K562 (cell line): ENCODE results near the gene HMOX2. TPM values are rescaled to one million over a fixed set of nuclear protein-coding genes. Genes with fewer than 3 reads are reported as not detected.
A peak's percentile ranks its signal among the peaks of the same experiment; 100 is the strongest.

Source experiments
- ATAC-seq: fragments of 200-7000 bp; cut with Tn5 transposase; 3 replicates; pipeline ENCODE4 v1.9.1; 2020; ENCODE audit warnings: moderate library complexity
- BruUV-seq: library from RNA; stranded (reverse); fragments of 400-500 nt; replicated peaks from 2 replicates; lab custom pipeline; 2021; lab: Mats Ljungman, UMichigan
- CTCF ChIA-PET: fragments of 300-600 bp; formaldehyde crosslinking; extraction: SDS; loops from one replicate; lab custom pipeline; 2021; ENCODE audit warnings: low intra/inter-chr PET ratio; lab: Yijun Ruan, JAX
- POLR2A ChIA-PET: fragments of 300-600, 350-650 bp; sonication (Branson Sonifier 250); formaldehyde crosslinking; extraction: SDS; loops from one replicate; lab custom pipeline; 2021; ENCODE audit warnings: antibody characterized with exemption, inconsistent platforms; lab: Yijun Ruan, JAX
- DNase-seq, 4 experiments: peaks; one replicate each; pipeline versions ENCODE4 v3.0.0 to v3.0.0-alpha.2; 2011 to 2018; ENCODE audit warnings: low spot score in 3 of 4, mixed read lengths in 3 of 4; ENCODE audit errors: extremely low read depth in 1 of 4
- FAIRE-seq: peaks from 2 replicates; lab custom pipeline; 2011; peaks lifted over from hg19 to GRCh38; lab: Jason Lieb, UNC
- H2AFZ ChIP-seq: 2 replicates; pipeline ENCODE4 v1.6.0; 2011; ENCODE audit warnings: low read depth, low read length, control low read depth, inconsistent platforms
- H3K27ac ChIP-seq: fragments of 200-600 bp; 3 replicates; pipeline ENCODE4 v1.8.0; 2011; ENCODE audit warnings: low read depth, mild to moderate bottlenecking, control low read depth, inconsistent platforms, low read length, moderate library complexity, mixed read lengths; ENCODE audit errors: extremely low read depth
- H3K27me3 ChIP-seq, 2 experiments: fragments of 300-600 bp in 1 of 2; 2 replicates in 1 of 2; 3 replicates in 1 of 2; pipeline versions ENCODE4 v1.6.0 to v1.8.0; 2011; ENCODE audit warnings: inconsistent platforms in 2 of 2, low read length in 2 of 2, mild to moderate bottlenecking in 1 of 2, mixed read lengths in 1 of 2, moderate library complexity in 1 of 2; ENCODE audit not compliant: control insufficient read depth in 2 of 2, insufficient read depth in 2 of 2
- H3K36me3 ChIP-seq: fragments of 300-600 bp; 3 replicates; pipeline ENCODE4 v1.8.0; 2011; ENCODE audit warnings: mild to moderate bottlenecking, low read length, inconsistent platforms; ENCODE audit not compliant: control insufficient read depth, insufficient read depth
- H3K4me1 ChIP-seq, 2 experiments: fragments of 200-600 bp in 1 of 2; replicated peaks in 1 of 2; 2 replicates in 1 of 2; 3 replicates in 1 of 2; pipeline versions ENCODE4 v1.5.1 to v1.8.0; 2011; ENCODE audit warnings: inconsistent platforms in 2 of 2, low read length in 2 of 2, mild to moderate bottlenecking in 1 of 2, mixed read lengths in 1 of 2, moderate library complexity in 1 of 2; ENCODE audit not compliant: control insufficient read depth in 2 of 2, insufficient read depth in 2 of 2
- H3K4me2 ChIP-seq: 2 replicates; pipeline ENCODE4 v1.6.1; 2011; ENCODE audit warnings: low read length, control low read depth, inconsistent platforms, mixed read lengths; ENCODE audit not compliant: insufficient read depth
- H3K4me3 ChIP-seq: fragments of 200-600 bp; sonication (generic), shearing (Covaris generic); 2 replicates; pipeline ENCODE4 v1.5.1; 2016; ENCODE audit warnings: control low read depth, inconsistent platforms
- H3K79me2 ChIP-seq: fragments of 200-600 bp; 3 replicates; pipeline ENCODE4 v1.8.0; 2011; ENCODE audit warnings: low read length, inconsistent platforms; ENCODE audit not compliant: control insufficient read depth, insufficient read depth
- H3K9ac ChIP-seq, 2 experiments: 2 replicates each; pipeline versions ENCODE4 v1.6.0 to v1.6.1; 2011; ENCODE audit warnings: low read depth in 2 of 2, low read length in 2 of 2, control low read depth in 1 of 2, inconsistent platforms in 1 of 2, mild to moderate bottlenecking in 1 of 2, mixed read lengths in 1 of 2; ENCODE audit not compliant: insufficient read depth in 1 of 2
- H3K9me1 ChIP-seq: one replicate; pipeline ENCODE4 v1.6.0; 2011; ENCODE audit warnings: inconsistent platforms, mild to moderate bottlenecking, low read length, moderate library complexity; ENCODE audit not compliant: control insufficient read depth, insufficient read depth
- H3K9me3 ChIP-seq: replicated peaks from 2 replicates; pipeline ENCODE4 v1.5.1; 2011; ENCODE audit warnings: low read depth, low read length, inconsistent platforms; ENCODE audit not compliant: control insufficient read depth, insufficient read depth
- H4K20me1 ChIP-seq: replicated peaks from 2 replicates; pipeline ENCODE4 v1.6.1; 2011; ENCODE audit warnings: low read length, inconsistent platforms, mixed read lengths; ENCODE audit not compliant: control insufficient read depth, insufficient read depth
- CBFB ChIP-seq: sonication (generic); formaldehyde crosslinking; IDR thresholded peaks from 2 replicates; pipeline ENCODE4 v1.4.0; 2020; ENCODE audit warnings: mild to moderate bottlenecking, missing genetic modification reagents
- CBX5 ChIP-seq: IDR thresholded peaks from 2 replicates; pipeline ENCODE4 v1.6.1; 2014; ENCODE audit warnings: low read depth, borderline replicate concordance
- E2F3 ChIP-seq: fragments of 250-450 bp; sonication (Bioruptor Pico); IDR thresholded peaks from 2 replicates; pipeline ENCODE4 v1.4.0; 2020; ENCODE audit warnings: mild to moderate bottlenecking
- HDAC2 ChIP-seq: fragments of 450-650 bp; IDR thresholded peaks from 2 replicates; pipeline ENCODE4 v1.6.1; 2016; ENCODE audit warnings: mild to moderate bottlenecking
- ILK ChIP-seq: fragments of 450-650 bp; IDR thresholded peaks from 2 replicates; pipeline ENCODE4 v1.6.1; 2016; ENCODE audit warnings: missing genetic modification characterization, low read depth, mild to moderate bottlenecking, missing compliant biosample characterization, moderate library complexity, borderline replicate concordance
- KHSRP ChIP-seq: fragments of 450-650 bp; IDR thresholded peaks from 2 replicates; pipeline ENCODE4 v1.6.1; 2017
- NFE2 ChIP-seq: IDR thresholded peaks from 2 replicates; pipeline ENCODE4 v1.6.1; 2014; ENCODE audit warnings: antibody characterized with exemption, low read depth
- NFIC ChIP-seq: fragments of 450-650 bp; IDR thresholded peaks from 2 replicates; pipeline ENCODE4 v1.6.1; 2017; ENCODE audit warnings: mild to moderate bottlenecking, inconsistent platforms
- NFIX ChIP-seq: fragments of 250-450 bp; sonication (Bioruptor Pico); IDR thresholded peaks from 2 replicates; pipeline ENCODE4 v1.4.0; 2020; ENCODE audit warnings: low read depth, mild to moderate bottlenecking, moderate library complexity
- NR2C1 ChIP-seq, 2 experiments: fragments of 450-650 bp; IDR thresholded peaks; 2 replicates each; pipeline ENCODE4 v1.6.1; 2017; ENCODE audit warnings: mild to moderate bottlenecking in 2 of 2, antibody characterized with exemption in 1 of 2, inconsistent platforms in 1 of 2, missing compliant biosample characterization in 1 of 2, missing genetic modification characterization in 1 of 2
- RBM34 ChIP-seq: fragments of 200-400 bp; formaldehyde crosslinking; IDR thresholded peaks from 2 replicates; pipeline ENCODE4 v1.6.1; 2018; ENCODE audit warnings: low read length, borderline replicate concordance; ENCODE audit not compliant: insufficient read depth
- ZBTB7A ChIP-seq: IDR thresholded peaks from 2 replicates; pipeline ENCODE4 v1.6.1; 2011; ENCODE audit warnings: low read depth, mild to moderate bottlenecking, low read length, moderate library complexity, borderline replicate concordance; ENCODE audit not compliant: control insufficient read depth
- ZNF311 ChIP-seq: fragments of 250-450 bp; sonication (Bioruptor Pico); IDR thresholded peaks from 2 replicates; pipeline ENCODE4 v1.4.0; 2020; ENCODE audit warnings: mild to moderate bottlenecking, moderate library complexity
- ZNF764 ChIP-seq: fragments of 250-450 bp; sonication (Bioruptor Pico); IDR thresholded peaks from 2 replicates; pipeline ENCODE4 v1.4.0; 2020; ENCODE audit warnings: low read depth, mild to moderate bottlenecking, moderate library complexity
- WGBS: fragments of 100-300 bp; shearing (Covaris generic); methylation state at CpG from one replicate; pipeline ENCODE4 v1.1.6; 2016; ENCODE audit warnings: low coverage, mixed read lengths; ENCODE audit not compliant: insufficient coverage; ENCODE audit errors: missing lambda C conversion rate; 5-methylcytosine and 5-hydroxymethylcytosine counted together
- in situ Hi-C: fragments of 300-500 bp; cut with MboI; formaldehyde crosslinking; loops from 4 replicates; pipeline ENCODE4 v1.15.0; 2018; ENCODE audit warnings: inconsistent platforms, mixed read lengths
- intact Hi-C: fragments of 100-400 bp; cut with micrococcal nuclease; formaldehyde crosslinking; loops from 2 replicates; pipeline ENCODE4 v1.14.2; 2022
- polyA plus RNA-seq, 8 experiments: library from polyadenylated mRNA; depleted of rRNA in 4 of 8; stranded (reverse) in 5 of 8; unstranded in 3 of 8; fragments of >200 nt; fragmentation: Nextera tagmentation in 2 of 8; fragmentation: Illumina TruSeq in 1 of 8; extraction: Ambion mirVana in 2 of 8; extraction: Trizol in 1 of 8; gene quantifications; 2 replicates each; pipeline versions ENCODE4 v1.2.1 to v1.2.3, GENCODE V29; 2011 to 2014; ENCODE audit warnings: inconsistent platforms in 1 of 8, missing spikeins in 1 of 8
- total RNA-seq, 7 experiments: library from RNA; depleted of rRNA in 6 of 7; stranded (reverse); fragments of >200 nt in 6 of 7; fragmentation: Illumina TruSeq in 2 of 7; extraction: Trizol in 2 of 7; gene quantifications; 2 replicates each; pipeline versions ENCODE4 v1.2.1 to v1.2.3, GENCODE V29; 2011 to 2021; ENCODE audit warnings: low replicate concordance in 1 of 7
- TF ChIP-seq, protein P1 (sequence below), 3 experiments: fragments of 200-800 bp in 1 of 3; fragments of 250-450 bp in 1 of 3; fragments of 450-650 bp in 1 of 3; sonication (Bioruptor Pico) in 1 of 3; sonication (Bioruptor generic) in 1 of 3; formaldehyde crosslinking in 1 of 3; IDR thresholded peaks; 2 replicates each; pipeline versions ENCODE4 v1.6.1 to v1.8.0; 2016 to 2022; ENCODE audit warnings: mild to moderate bottlenecking in 2 of 3, missing genetic modification characterization in 2 of 3, missing compliant biosample characterization in 1 of 3, moderate library complexity in 1 of 3

Gene HMOX2
- total and polyA plus RNA-seq, 9 of the 15 experiments (the other 6 are each of a cell fraction or from before 2014, with no cell fraction given), result 26.8 to 87.4 (median 57.4) TPM

DNA sequence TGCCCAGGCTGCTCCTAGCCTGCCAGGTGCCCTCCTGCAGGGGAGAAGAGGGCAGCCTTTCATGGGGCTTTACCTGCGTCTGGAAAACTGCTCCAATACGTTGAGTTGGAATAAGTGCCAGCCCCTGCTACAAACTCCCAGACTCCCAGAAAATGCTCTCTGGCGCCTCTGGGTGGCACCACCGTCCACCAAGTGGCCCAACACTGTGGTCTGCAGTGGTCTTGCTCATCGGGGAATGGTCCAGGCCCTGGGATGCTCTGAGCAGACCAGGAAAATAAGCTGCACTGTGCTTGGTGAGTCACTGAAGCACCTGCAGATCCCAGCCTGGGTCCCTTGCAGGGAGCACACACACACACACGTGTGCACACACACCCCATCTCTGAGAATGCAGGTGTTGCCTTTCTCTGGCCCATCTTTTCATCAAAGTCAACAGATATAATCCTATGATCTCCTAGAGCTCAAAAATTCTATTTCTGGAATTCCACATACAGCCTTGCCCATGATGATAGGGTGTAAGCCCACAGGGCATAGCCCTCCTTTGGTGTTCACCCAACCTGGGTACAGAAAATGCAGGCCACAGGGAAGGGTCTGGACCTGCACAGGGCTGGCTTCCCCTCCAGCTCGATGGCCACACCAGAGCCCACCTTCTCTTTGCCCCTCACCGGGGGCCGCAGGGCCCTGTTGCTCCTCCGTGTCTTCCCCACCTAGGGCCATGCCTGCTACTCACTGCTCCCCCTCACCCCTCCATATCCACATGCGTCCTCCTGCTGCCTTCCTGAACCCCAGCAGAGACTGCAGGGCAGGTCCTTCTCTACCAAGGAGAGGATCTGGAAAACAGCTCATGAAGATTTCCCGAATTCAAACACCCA is 41.8 kb downstream of the HMOX2 start (continued):
- peak; percentile 55; the same call in 1 of the 2 replicates for TF ChIP-seq ZBTB7A
- no peak for TF ChIP-seq RBM34

GRCh38 chr16:4519274-4520058 is 43.3 kb downstream of the HMOX2 start:
- WGBS, result 42% methylated on average over 14 of the region's 15 CpGs
- BruUV-seq, result no TSS peak
- in situ Hi-C loops (loop anchor here (5.0 to 10.0 kb wide), 2 partner anchors 68 to 435 kb away; partner anchors contain the start of gene SEC14L5), intact Hi-C loops (loop anchor here (2.0 to 10.0 kb wide), 2 partner anchors 65 to 435 kb away; partner anchors contain the start of gene SEC14L5)
- ChIA-PET CTCF (interaction anchor here (0.6 to 3.0 kb wide), 2 partner anchors 20 to 436 kb away, joined by 3 to 13 read pairs; no protein-coding TSS in a partner anchor), POLR2A (interaction anchor here (0.8 kb wide), 1 partner anchor 17 kb away, joined by 3 read pairs; no protein-coding TSS in a partner anchor)
- Histone ChIP-seq H3K36me3 (no peaks in the 10 kb centered on the region), H3K4me3 (no peak overlapping the region), H3K79me2 (no peaks in the 10 kb centered on the region), H3K4me2 (no peak overlapping the region), H3K27me3 (no peaks in the 10 kb centered on the region), H3K9me1 (no peaks in the 10 kb centered on the region), H4K20me1 (no peaks in the 10 kb centered on the region), H3K9me3 (no peaks in the 10 kb centered on the region), H3K27ac (no peak overlapping the region), H2AFZ (no peak overlapping the region), H3K9ac (no peak overlapping the region), H3K4me1 (peaks cover 9 to 20% of the 10 kb centered on the region in 2 experiments; a peak in 4 of 5 replicates)
- ATAC-seq (no peak), DNase-seq (no peak), FAIRE-seq (no peak)
- TF ChIP-seq NR2C1 (IDR thresholded peaks at IDR 0.05) (no peak), NR2C1 (tag; IDR thresholded peaks at IDR 0.05) (no peak), E2F3 (CRISPR knock-in tag) (no peak), NFIX (peak; percentile 33; the same call in 1 of the 2 replicates), HDAC2 (no peak), NFE2 (0 out of 2 replicates have a peak, but pooled peaks have one; percentile 15), CBX5 (no peak), ZNF311 (CRISPR knock-in tag) (no peak), ZNF764 (CRISPR knock-in tag) (no peak), NFIC (peak; percentile 92), CBFB (CRISPR knock-in tag) (no peak), ILK (tag) (no peak), KHSRP (no peak)
- TF ChIP-seq, protein P1, sequence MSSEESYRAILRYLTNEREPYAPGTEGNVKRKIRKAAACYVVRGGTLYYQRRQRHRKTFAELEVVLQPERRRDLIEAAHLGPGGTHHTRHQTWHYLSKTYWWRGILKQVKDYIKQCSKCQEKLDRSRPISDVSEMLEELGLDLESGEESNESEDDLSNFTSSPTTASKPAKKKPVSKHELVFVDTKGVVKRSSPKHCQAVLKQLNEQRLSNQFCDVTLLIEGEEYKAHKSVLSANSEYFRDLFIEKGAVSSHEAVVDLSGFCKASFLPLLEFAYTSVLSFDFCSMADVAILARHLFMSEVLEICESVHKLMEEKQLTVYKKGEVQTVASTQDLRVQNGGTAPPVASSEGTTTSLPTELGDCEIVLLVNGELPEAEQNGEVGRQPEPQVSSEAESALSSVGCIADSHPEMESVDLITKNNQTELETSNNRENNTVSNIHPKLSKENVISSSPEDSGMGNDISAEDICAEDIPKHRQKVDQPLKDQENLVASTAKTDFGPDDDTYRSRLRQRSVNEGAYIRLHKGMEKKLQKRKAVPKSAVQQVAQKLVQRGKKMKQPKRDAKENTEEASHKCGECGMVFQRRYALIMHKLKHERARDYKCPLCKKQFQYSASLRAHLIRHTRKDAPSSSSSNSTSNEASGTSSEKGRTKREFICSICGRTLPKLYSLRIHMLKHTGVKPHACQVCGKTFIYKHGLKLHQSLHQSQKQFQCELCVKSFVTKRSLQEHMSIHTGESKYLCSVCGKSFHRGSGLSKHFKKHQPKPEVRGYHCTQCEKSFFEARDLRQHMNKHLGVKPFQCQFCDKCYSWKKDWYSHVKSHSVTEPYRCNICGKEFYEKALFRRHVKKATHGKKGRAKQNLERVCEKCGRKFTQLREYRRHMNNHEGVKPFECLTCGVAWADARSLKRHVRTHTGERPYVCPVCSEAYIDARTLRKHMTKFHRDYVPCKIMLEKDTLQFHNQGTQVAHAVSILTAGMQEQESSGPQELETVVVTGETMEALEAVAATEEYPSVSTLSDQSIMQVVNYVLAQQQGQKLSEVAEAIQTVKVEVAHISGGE (CRISPR knock-in tag; IDR thresholded peaks at IDR 0.05), result no peak
